ENCODE results near the gene MFRP. TPM values are rescaled to one million over a fixed set of nuclear protein-coding genes. Genes with fewer than 3 reads are reported as not detected.

The MFRP gene
- total RNA-seq, 2 donors from 2014 or later, result not detected

GRCh38 chr11:119378851-119379465 is 32.5 kb upstream of the MFRP start:
- H3K27me3 ChIP-seq (replicated peaks; ENCODE audit: insufficient read depth), result no peaks in the 10 kb centered on the region
- H3K4me1 ChIP-seq (replicated peaks), result peaks cover 14% of the 10 kb centered on the region
- no peak overlapping the region for H3K27ac ChIP-seq
- no peaks in the 10 kb centered on the region for H3K9me3 ChIP-seq
- no peak for TF ChIP-seq POLR2A (IDR thresholded peaks at IDR 0.05)
- no peak for TF ChIP-seq CTCF (IDR thresholded peaks at IDR 0.05)
- no peak for TF ChIP-seq POLR2AphosphoS5 (IDR thresholded peaks at IDR 0.05)
- WGBS, result 69% methylated on average over 10 of the region's 10 CpGs
- no peaks in the 10 kb centered on the region for H3K36me3 ChIP-seq
- intact Hi-C loops (cut with DNase I), result loop anchor here (10.0 kb wide), 1 partner anchor 356 kb away; no protein-coding TSS in a partner anchor
- no peak for DNase-seq (ENCODE audit: low spot score)
- no peak overlapping the region for H3K4me3 ChIP-seq

- Histone ChIP-seq H3K27ac (no peak overlapping the region), H3K9me3 (no peaks in the 10 kb centered on the region), H3K4me3 (no peak overlapping the region), H3K4me1 (replicated peaks) (peaks cover 14% of the 10 kb centered on the region), H3K27me3 (replicated peaks; ENCODE audit: insufficient read depth) (no peaks in the 10 kb centered on the region), H3K36me3 (no peaks in the 10 kb centered on the region)
- no peak for DNase-seq (ENCODE audit: low spot score)
- TF ChIP-seq POLR2AphosphoS5 (IDR thresholded peaks at IDR 0.05) (no peak), CTCF (IDR thresholded peaks at IDR 0.05) (no peak)
- 69% methylated on average over 6 of the region's 6 CpGs for WGBS
- intact Hi-C loops (cut with DNase I), result loop anchor here (10.0 kb wide), 1 partner anchor 357 kb away; no protein-coding TSS in a partner anchor
These were observed 31.6 kb upstream of the MFRP start for GRCh38 chr11:119377961-119378667.

- Histone ChIP-seq H3K9me3 (no peaks in the 10 kb centered on the region), H3K36me3 (no peaks in the 10 kb centered on the region), H3K4me3 (no peak overlapping the region), H3K4me1 (replicated peaks) (peaks cover 14% of the 10 kb centered on the region), H3K27ac (no peak overlapping the region), H3K27me3 (replicated peaks; ENCODE audit: insufficient read depth) (no peaks in the 10 kb centered on the region)
- no peak for TF ChIP-seq POLR2AphosphoS5 (IDR thresholded peaks at IDR 0.05)
- no peak for DNase-seq (ENCODE audit: low spot score)
- intact Hi-C loops (cut with DNase I), result loop anchor here (10.0 kb wide), 1 partner anchor 357 kb away; no protein-coding TSS in a partner anchor
- WGBS, result 43% methylated on average over 12 of the region's 12 CpGs
These were observed 30.8 kb upstream of the MFRP start for GRCh38 chr11:119377112-119377901.

- 46% methylated on average over 4 of the region's 11 CpGs for WGBS
- TF ChIP-seq POLR2A (IDR thresholded peaks at IDR 0.05) (no peak), POLR2AphosphoS5 (IDR thresholded peaks at IDR 0.05) (peak; percentile 87)
- Histone ChIP-seq H3K4me3 (no peak overlapping the region), H3K9me3 (no peaks in the 10 kb centered on the region), H3K27me3 (replicated peaks; ENCODE audit: insufficient read depth) (no peaks in the 10 kb centered on the region), H3K27ac (peak overlapping the region; percentile 77 to 80), H3K36me3 (no peaks in the 10 kb centered on the region), H3K4me1 (replicated peaks) (peaks cover 12% of the 10 kb centered on the region)
- DNase-seq (ENCODE audit: low spot score), result peak; percentile 87
- intact Hi-C loops (cut with DNase I), result loop anchor here (10.0 kb wide), 1 partner anchor 358 kb away; no protein-coding TSS in a partner anchor
These were observed 29.8 kb upstream of the MFRP start for GRCh38 chr11:119376197-119376847.

- Histone ChIP-seq H3K27ac (peak overlapping the region; percentile 77 to 80), H3K4me3 (no peak overlapping the region), H3K27me3 (replicated peaks; ENCODE audit: insufficient read depth) (no peaks in the 10 kb centered on the region), H3K4me1 (replicated peaks) (peaks cover 12% of the 10 kb centered on the region), H3K36me3 (no peaks in the 10 kb centered on the region), H3K9me3 (no peaks in the 10 kb centered on the region)
- no peak for DNase-seq (ENCODE audit: low spot score)
- 33% methylated on average over 14 of the region's 14 CpGs for WGBS
- no peak for TF ChIP-seq CTCF (IDR thresholded peaks at IDR 0.05)
- TF ChIP-seq POLR2A (IDR thresholded peaks at IDR 0.05), result peak; percentile 8
- intact Hi-C loops (cut with DNase I), result loop anchor here (2.0 to 10.0 kb wide), 3 partner anchors 19 to 359 kb away; partner anchors contain the start of gene MCAM
These were observed 29.1 kb upstream of the MFRP start for GRCh38 chr11:119375337-119376196.
